HCT116 (cell line): ENCODE measurements around the gene PNMT. TPM values are rescaled to one million over a fixed set of nuclear protein-coding genes. Genes with fewer than 3 reads are reported as not detected.

Source experiments
- ATAC-seq: fragments of 200-7000 bp; cut with Tn5 transposase; 2 replicates; pipeline ENCODE4 v1.9.1; 2020; ENCODE audit warnings: mild to moderate bottlenecking, moderate library complexity
- BruUV-seq: library from RNA; stranded (reverse); fragments of 400-500 nt; replicated peaks from 2 replicates; lab custom pipeline; 2021; lab: Mats Ljungman, UMichigan
- CTCF ChIA-PET: fragments of 300-600 bp; sonication (Branson Sonifier 250); formaldehyde crosslinking; loops from one replicate; lab custom pipeline; 2021; ENCODE audit warnings: antibody characterized with exemption; lab: Charles Lee
- POLR2A ChIA-PET: fragments of 300-600, 350-600 bp; sonication (Branson Sonifier 250); formaldehyde crosslinking; loops from one replicate; lab custom pipeline; 2021; ENCODE audit warnings: antibody characterized with exemption; lab: Charles Lee
- RAD21 ChIA-PET, 2 experiments: fragments of 300-600 bp; sonication (Branson Sonifier 250); formaldehyde crosslinking; loops; one replicate each; lab custom pipeline; 2023; ENCODE audit warnings: low total read pairs in 2 of 2; ENCODE audit not compliant: uncharacterized antibody in 2 of 2, unreplicated experiment in 2 of 2, low non-redundant PET in 1 of 2; lab: Charles Lee
- DNase-seq: peaks from one replicate; pipeline ENCODE4 v3.0.0-alpha.2; 2010; ENCODE audit warnings: low read depth, low spot score
- H2AFZ ChIP-seq: fragments of 200-600 bp; shearing (Covaris generic), sonication (generic); 2 replicates; pipeline ENCODE4 v1.6.1; 2017; ENCODE audit warnings: low read depth, mixed run types, mixed read lengths, antibody characterized with exemption, low read length; ENCODE audit not compliant: poor library complexity, severe bottlenecking
- H3K27ac ChIP-seq: 2 replicates; pipeline ENCODE4 v1.5.1; 2012; ENCODE audit warnings: low read depth, low read length
- H3K27me3 ChIP-seq: fragments of 200-600 bp; sonication (generic); 2 replicates; pipeline ENCODE4 v1.6.1; 2016; ENCODE audit warnings: mixed run types, low read length, mixed read lengths; ENCODE audit not compliant: insufficient read depth
- H3K36me3 ChIP-seq, 2 experiments: fragments of 200-500 bp in 1 of 2; fragments of 200-600 bp in 1 of 2; sonication (Bioruptor generic) in 1 of 2; sonication (generic) in 1 of 2; 2 replicates each; pipeline versions ENCODE4 v1.5.1 to v1.6.1; 2014 to 2016; ENCODE audit warnings: low read length in 2 of 2, inconsistent platforms in 1 of 2, mixed read lengths in 1 of 2, mixed run types in 1 of 2; ENCODE audit not compliant: insufficient read depth in 2 of 2, control insufficient read depth in 1 of 2
- H3K4me1 ChIP-seq, 2 experiments: fragments of 200-600 bp in 1 of 2; sonication (generic) in 1 of 2; 2 replicates each; pipeline versions ENCODE4 v1.5.1 to v1.6.1; 2012 to 2017; ENCODE audit warnings: low read length in 2 of 2, inconsistent platforms in 1 of 2, mild to moderate bottlenecking in 1 of 2, mixed read lengths in 1 of 2, mixed run types in 1 of 2, moderate library complexity in 1 of 2; ENCODE audit not compliant: insufficient read depth in 2 of 2, control insufficient read depth in 1 of 2
- H3K4me2 ChIP-seq: fragments of 200-600 bp; sonication (generic); 2 replicates; pipeline ENCODE4 v1.6.1; 2017; ENCODE audit warnings: mixed run types, low read length, mixed read lengths
- H3K4me3 ChIP-seq, 2 experiments: fragments of 200-600 bp in 1 of 2; sonication (generic) in 1 of 2; replicated peaks in 1 of 2; 2 replicates each; pipeline ENCODE4 v1.5.1; 2011 to 2016; ENCODE audit warnings: low read length in 2 of 2, control low read depth in 1 of 2, low read depth in 1 of 2, mild to moderate bottlenecking in 1 of 2, mixed read lengths in 1 of 2, mixed run types in 1 of 2
- H3K79me2 ChIP-seq: fragments of 200-600 bp; sonication (generic); 2 replicates; pipeline ENCODE4 v1.6.1; 2017; ENCODE audit warnings: mild to moderate bottlenecking, mixed run types, low read length, moderate library complexity, mixed read lengths; ENCODE audit not compliant: insufficient read depth
- H3K9ac ChIP-seq: fragments of 200-600 bp; sonication (generic); 2 replicates; pipeline ENCODE4 v1.6.1; 2016; ENCODE audit warnings: low read length, mixed read lengths
- H3K9me2 ChIP-seq: fragments of 200-600 bp; sonication (generic), shearing (Covaris generic); 2 replicates; pipeline ENCODE4 v1.6.1; 2017; ENCODE audit warnings: mixed run types, mild to moderate bottlenecking, moderate library complexity; ENCODE audit not compliant: insufficient read depth
- H3K9me3 ChIP-seq, 2 experiments: fragments of 200-500 bp in 1 of 2; fragments of 200-600 bp in 1 of 2; sonication (Bioruptor generic) in 1 of 2; sonication (generic) in 1 of 2; 2 replicates each; pipeline ENCODE4 v1.6.1; 2014 to 2017; ENCODE audit warnings: low read length in 2 of 2, mixed read lengths in 2 of 2, inconsistent platforms in 1 of 2, low read depth in 1 of 2, mild to moderate bottlenecking in 1 of 2, mixed run types in 1 of 2, moderate library complexity in 1 of 2; ENCODE audit not compliant: control insufficient read depth in 1 of 2, insufficient read depth in 1 of 2
- H4K20me1 ChIP-seq: fragments of 200-600 bp; sonication (generic), shearing (Covaris generic); 2 replicates; pipeline ENCODE4 v1.6.1; 2017; ENCODE audit warnings: mixed run types, mild to moderate bottlenecking, moderate library complexity; ENCODE audit not compliant: insufficient read depth
- FOSL1 ChIP-seq: IDR thresholded peaks from 2 replicates; pipeline ENCODE4 v1.6.1; 2012; ENCODE audit warnings: low read depth
- JUND ChIP-seq: IDR thresholded peaks from 2 replicates; pipeline ENCODE4 v1.6.1; 2012
- POLR2A ChIP-seq: IDR thresholded peaks from 2 replicates; pipeline ENCODE4 v1.7.0; 2011; ENCODE audit warnings: borderline replicate concordance; ENCODE audit not compliant: insufficient read depth, insufficient read length; ENCODE audit errors: extremely low read depth
- POLR2AphosphoS5 ChIP-seq: IDR thresholded peaks from 2 replicates; pipeline ENCODE4 v1.6.1; 2011; ENCODE audit warnings: mild to moderate bottlenecking, low read depth, low read length, moderate library complexity
- RAD21 ChIP-seq: IDR thresholded peaks from 2 replicates; pipeline ENCODE4 v1.6.1; 2012; ENCODE audit warnings: low read depth, mild to moderate bottlenecking
- SIN3A ChIP-seq: IDR thresholded peaks from 2 replicates; pipeline ENCODE4 v1.6.1; 2012; ENCODE audit warnings: low read depth
- SP1 ChIP-seq: IDR thresholded peaks from 2 replicates; pipeline ENCODE4 v1.6.1; 2012; ENCODE audit warnings: low read depth
- SRF ChIP-seq: IDR thresholded peaks from 2 replicates; pipeline ENCODE4 v1.6.1; 2012; ENCODE audit warnings: low read depth
- YY1 ChIP-seq: IDR thresholded peaks from 2 replicates; pipeline ENCODE4 v1.6.1; 2011; ENCODE audit warnings: low read length, low read depth, moderate library complexity, mild to moderate bottlenecking; ENCODE audit not compliant: insufficient replicate concordance; ENCODE audit errors: extremely low read depth
- ZFX ChIP-seq: fragments of 450-650 bp; IDR thresholded peaks from 2 replicates; pipeline ENCODE4 v1.6.1; 2017
- intact Hi-C: fragments of 100-400 bp; cut with micrococcal nuclease; formaldehyde crosslinking; loops from 2 replicates; pipeline ENCODE4 v1.10.0; 2022
- total RNA-seq: library from RNA; stranded (reverse); gene quantifications from one replicate; pipeline ENCODE4 v1.2.1, GENCODE V29; 2021; ENCODE audit not compliant: unreplicated experiment
- TF ChIP-seq, protein P1 (sequence below): IDR thresholded peaks from 2 replicates; pipeline ENCODE4 v1.6.1; 2012
- TF ChIP-seq, protein P2 (sequence below), 3 experiments: fragments of 200-600 bp in 1 of 3; sonication (generic) in 1 of 3; IDR thresholded peaks in 2 of 3; conservative IDR thresholded peaks in 1 of 3; 2 replicates each; pipeline ENCODE4 v1.5.1; 2012 to 2017; ENCODE audit warnings: low read depth in 2 of 3, low read length in 2 of 3, antibody characterized with exemption in 1 of 3, borderline replicate concordance in 1 of 3, control low read depth in 1 of 3, mild to moderate bottlenecking in 1 of 3, mixed read lengths in 1 of 3, mixed run types in 1 of 3, moderate library complexity in 1 of 3; ENCODE audit not compliant: insufficient read depth in 1 of 3
- TF ChIP-seq, protein P3 (sequence below): IDR thresholded peaks from 2 replicates; pipeline ENCODE4 v1.6.1; 2012; ENCODE audit warnings: low read depth

Gene PNMT
- total RNA-seq, 1 experiment from 2014 or later: not detected

DNA sequence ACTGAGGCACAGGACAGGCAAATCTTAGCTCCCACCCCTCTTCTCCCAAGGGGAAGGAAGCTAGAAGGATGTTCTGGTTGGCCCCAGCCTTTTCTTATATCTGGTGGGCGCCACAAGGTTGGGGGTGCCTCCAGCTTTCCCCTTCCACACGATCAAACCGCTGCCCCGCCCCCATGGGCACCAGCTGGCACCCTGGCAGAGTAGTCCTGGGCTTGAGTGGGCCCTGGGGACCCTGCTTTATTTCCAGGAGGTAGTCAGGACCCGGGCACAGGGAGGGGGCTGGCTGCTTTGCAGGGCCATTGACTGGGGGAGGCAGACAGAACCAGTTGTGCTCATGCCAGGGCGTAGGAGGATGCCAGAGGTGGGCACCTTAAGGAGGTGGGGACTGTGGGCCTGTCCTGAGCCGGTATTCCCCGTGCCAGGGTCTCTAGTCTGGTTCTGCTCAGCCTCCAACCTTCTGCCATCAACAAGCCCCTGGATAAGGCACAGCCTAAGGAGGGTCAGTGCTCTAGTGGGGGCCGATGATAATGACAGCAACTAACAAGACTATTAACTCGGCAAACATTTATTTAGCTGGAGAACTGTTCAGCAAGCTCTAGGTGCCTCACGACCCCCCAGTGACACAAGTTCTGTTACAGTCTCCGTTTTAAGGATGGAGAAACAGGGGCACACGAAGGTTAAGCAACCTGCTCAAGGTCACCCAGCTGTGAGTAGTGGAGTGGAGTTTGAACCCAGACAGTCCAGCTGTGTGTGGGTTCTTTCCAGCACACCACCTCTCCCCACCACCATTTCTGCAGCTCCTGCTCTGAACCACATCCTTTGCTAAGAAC is 49.1 kb upstream of the PNMT start:
- no peaks in the 10 kb centered on the region for H3K27me3 ChIP-seq
- H3K4me3 ChIP-seq: peak overlapping the region; percentile 50 to 62; a peak in 2 of 4 replicates
- TF ChIP-seq YY1 (no peak), POLR2A (no peak), FOSL1 (no peak), SIN3A (no peak)
- TF ChIP-seq, protein P1, sequence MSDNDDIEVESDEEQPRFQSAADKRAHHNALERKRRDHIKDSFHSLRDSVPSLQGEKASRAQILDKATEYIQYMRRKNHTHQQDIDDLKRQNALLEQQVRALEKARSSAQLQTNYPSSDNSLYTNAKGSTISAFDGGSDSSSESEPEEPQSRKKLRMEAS: no peak
- H3K36me3 ChIP-seq: no peaks in the 10 kb centered on the region
- POLR2A ChIA-PET: no interaction called here
- ATAC-seq: no peak
- CTCF ChIA-PET: interaction anchor here (0.6 to 8.4 kb wide), 9 partner anchors 13 to 412 kb away, joined by 3 to 157 read pairs (median 5); partner anchors contain the start of gene ERBB2
- DNase-seq: no peak
- no TSS peak for BruUV-seq
- RAD21 ChIA-PET: interaction anchor here in 1 of 2 experiments (1.2 kb wide), 1 partner anchor 16 kb away, joined by 4 read pairs; no protein-coding TSS in a partner anchor
- no peaks in the 10 kb centered on the region for H3K9me2 ChIP-seq
- no peaks in the 10 kb centered on the region for H3K79me2 ChIP-seq
- intact Hi-C loops: no loop called here
- no peaks in the 10 kb centered on the region for H3K9me3 ChIP-seq
- H3K4me2 ChIP-seq: peak overlapping the region; percentile 95
- H3K9ac ChIP-seq: peak overlapping the region; percentile 70
- H3K4me1 ChIP-seq: peaks cover 19 to 34% of the 10 kb centered on the region in 2 experiments; a peak in 3 of 4 replicates
- peak overlapping the region; percentile 40; the same call in 1 of the 2 replicates for H3K27ac ChIP-seq
- peak overlapping the region; percentile 90 for H2AFZ ChIP-seq
- no peaks in the 10 kb centered on the region for H4K20me1 ChIP-seq

DNA sequence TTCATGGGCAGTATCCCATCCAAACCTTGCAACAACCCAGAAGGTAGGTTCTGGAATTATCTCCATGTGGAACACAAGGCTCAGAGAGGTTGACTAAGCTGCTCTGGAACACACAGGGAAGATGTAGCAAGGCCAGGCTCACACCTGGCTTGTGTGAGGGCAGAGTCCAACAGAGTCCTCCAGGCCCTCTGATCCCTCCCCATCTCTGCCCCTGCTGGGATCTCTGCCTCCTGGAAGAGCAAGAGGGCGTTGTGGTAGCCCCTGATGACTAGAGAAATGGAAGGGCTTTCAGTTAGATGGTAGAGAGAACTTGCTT is 48.5 kb upstream of the PNMT start:
- ChIA-PET POLR2A (no interaction called here), CTCF (interaction anchor here (1.3 to 8.4 kb wide), 5 partner anchors 12 to 72 kb away, joined by 4 to 157 read pairs (median 51); no protein-coding TSS in a partner anchor), RAD21 (no interaction called here)
- Histone ChIP-seq H3K36me3 (no peaks in the 10 kb centered on the region), H3K27ac (no peak overlapping the region), H2AFZ (no peak overlapping the region), H3K4me3 (no peak overlapping the region), H3K4me2 (no peak overlapping the region), H4K20me1 (no peaks in the 10 kb centered on the region), H3K9ac (no peak overlapping the region), H3K9me2 (no peaks in the 10 kb centered on the region), H3K4me1 (peaks cover 19 to 34% of the 10 kb centered on the region in 2 experiments; a peak in 3 of 4 replicates), H3K79me2 (no peaks in the 10 kb centered on the region), H3K9me3 (no peaks in the 10 kb centered on the region), H3K27me3 (no peaks in the 10 kb centered on the region)
- ATAC-seq: no peak
- intact Hi-C loops: loop anchor here (5.0 kb wide), 3 partner anchors 118 to 412 kb away; partner anchors contain the start of genes GRB7 and PSMD3
- BruUV-seq: no TSS peak
- DNase-seq: no peak
- no peak for TF ChIP-seq POLR2A
- no peak for TF ChIP-seq FOSL1
- TF ChIP-seq, protein P2, sequence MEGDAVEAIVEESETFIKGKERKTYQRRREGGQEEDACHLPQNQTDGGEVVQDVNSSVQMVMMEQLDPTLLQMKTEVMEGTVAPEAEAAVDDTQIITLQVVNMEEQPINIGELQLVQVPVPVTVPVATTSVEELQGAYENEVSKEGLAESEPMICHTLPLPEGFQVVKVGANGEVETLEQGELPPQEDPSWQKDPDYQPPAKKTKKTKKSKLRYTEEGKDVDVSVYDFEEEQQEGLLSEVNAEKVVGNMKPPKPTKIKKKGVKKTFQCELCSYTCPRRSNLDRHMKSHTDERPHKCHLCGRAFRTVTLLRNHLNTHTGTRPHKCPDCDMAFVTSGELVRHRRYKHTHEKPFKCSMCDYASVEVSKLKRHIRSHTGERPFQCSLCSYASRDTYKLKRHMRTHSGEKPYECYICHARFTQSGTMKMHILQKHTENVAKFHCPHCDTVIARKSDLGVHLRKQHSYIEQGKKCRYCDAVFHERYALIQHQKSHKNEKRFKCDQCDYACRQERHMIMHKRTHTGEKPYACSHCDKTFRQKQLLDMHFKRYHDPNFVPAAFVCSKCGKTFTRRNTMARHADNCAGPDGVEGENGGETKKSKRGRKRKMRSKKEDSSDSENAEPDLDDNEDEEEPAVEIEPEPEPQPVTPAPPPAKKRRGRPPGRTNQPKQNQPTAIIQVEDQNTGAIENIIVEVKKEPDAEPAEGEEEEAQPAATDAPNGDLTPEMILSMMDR (IDR thresholded peaks at IDR 0.05 in 2 of 3, conservative IDR thresholded peaks at IDR 0.05 in 1 of 3; ENCODE audit: borderline replicate concordance in 1 of 3, insufficient read depth in 1 of 3, low read depth in 2 of 3, low read length in 2 of 3): no peak
- no peak for TF ChIP-seq ZFX
- no peak for TF ChIP-seq SRF
- TF ChIP-seq, protein P3, sequence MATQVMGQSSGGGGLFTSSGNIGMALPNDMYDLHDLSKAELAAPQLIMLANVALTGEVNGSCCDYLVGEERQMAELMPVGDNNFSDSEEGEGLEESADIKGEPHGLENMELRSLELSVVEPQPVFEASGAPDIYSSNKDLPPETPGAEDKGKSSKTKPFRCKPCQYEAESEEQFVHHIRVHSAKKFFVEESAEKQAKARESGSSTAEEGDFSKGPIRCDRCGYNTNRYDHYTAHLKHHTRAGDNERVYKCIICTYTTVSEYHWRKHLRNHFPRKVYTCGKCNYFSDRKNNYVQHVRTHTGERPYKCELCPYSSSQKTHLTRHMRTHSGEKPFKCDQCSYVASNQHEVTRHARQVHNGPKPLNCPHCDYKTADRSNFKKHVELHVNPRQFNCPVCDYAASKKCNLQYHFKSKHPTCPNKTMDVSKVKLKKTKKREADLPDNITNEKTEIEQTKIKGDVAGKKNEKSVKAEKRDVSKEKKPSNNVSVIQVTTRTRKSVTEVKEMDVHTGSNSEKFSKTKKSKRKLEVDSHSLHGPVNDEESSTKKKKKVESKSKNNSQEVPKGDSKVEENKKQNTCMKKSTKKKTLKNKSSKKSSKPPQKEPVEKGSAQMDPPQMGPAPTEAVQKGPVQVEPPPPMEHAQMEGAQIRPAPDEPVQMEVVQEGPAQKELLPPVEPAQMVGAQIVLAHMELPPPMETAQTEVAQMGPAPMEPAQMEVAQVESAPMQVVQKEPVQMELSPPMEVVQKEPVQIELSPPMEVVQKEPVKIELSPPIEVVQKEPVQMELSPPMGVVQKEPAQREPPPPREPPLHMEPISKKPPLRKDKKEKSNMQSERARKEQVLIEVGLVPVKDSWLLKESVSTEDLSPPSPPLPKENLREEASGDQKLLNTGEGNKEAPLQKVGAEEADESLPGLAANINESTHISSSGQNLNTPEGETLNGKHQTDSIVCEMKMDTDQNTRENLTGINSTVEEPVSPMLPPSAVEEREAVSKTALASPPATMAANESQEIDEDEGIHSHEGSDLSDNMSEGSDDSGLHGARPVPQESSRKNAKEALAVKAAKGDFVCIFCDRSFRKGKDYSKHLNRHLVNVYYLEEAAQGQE: no peak
- TF ChIP-seq SP1: no peak
- TF ChIP-seq POLR2AphosphoS5: no peak
- no peak for TF ChIP-seq YY1
- TF ChIP-seq RAD21: no peak
- TF ChIP-seq JUND: no peak
